Chondrocyte (in vitro differentiated cells): ENCODE results near the gene CREB3L4. TPM values are rescaled to one million over a fixed set of nuclear protein-coding genes. Genes with fewer than 3 reads are reported as not detected.

Experiments
- DNase-seq: peaks from one replicate; pipeline ENCODE4 v3.0.0; 2021; ENCODE audit warnings: mixed read lengths, low spot score
- H3K27ac Mint-ChIP-seq: one replicate; pipeline ENCODE4 v1.8.0; 2021; ENCODE audit warnings: mild to moderate bottlenecking, moderate library complexity, mixed read lengths; ENCODE audit not compliant: unreplicated experiment
- H3K27me3 Mint-ChIP-seq: 2 replicates; pipeline ENCODE4 v1.8.0; 2021; ENCODE audit warnings: low read depth, mixed read lengths
- H3K36me3 Mint-ChIP-seq: 2 replicates; pipeline ENCODE4 v1.8.0; 2021; ENCODE audit warnings: low read depth, mixed read lengths
- H3K4me1 Mint-ChIP-seq: 2 replicates; pipeline ENCODE4 v1.8.0; 2021; ENCODE audit warnings: low read depth, mild to moderate bottlenecking, mixed read lengths
- H3K4me3 Mint-ChIP-seq: one replicate; pipeline ENCODE4 v1.8.0; 2021; ENCODE audit warnings: mild to moderate bottlenecking, moderate library complexity, mixed read lengths; ENCODE audit not compliant: unreplicated experiment
- H3K9me3 Mint-ChIP-seq: 2 replicates; pipeline ENCODE4 v1.8.0; 2021; ENCODE audit warnings: low read depth, mixed read lengths
- total RNA-seq: library from RNA; stranded (reverse); gene quantifications from 3 replicates; pipeline ENCODE4 v1.2.1, GENCODE V29; 2021
- TF ChIP-seq, protein P1 (sequence below): fragments of 200-600 bp; sonication (generic); IDR thresholded peaks from 2 replicates; pipeline ENCODE4 v1.5.0; 2021; ENCODE audit warnings: antibody characterized with exemption, mild to moderate bottlenecking, moderate library complexity

Gene CREB3L4
- total RNA-seq, 1 donor from 2014 or later: 3.7 TPM

DNA sequence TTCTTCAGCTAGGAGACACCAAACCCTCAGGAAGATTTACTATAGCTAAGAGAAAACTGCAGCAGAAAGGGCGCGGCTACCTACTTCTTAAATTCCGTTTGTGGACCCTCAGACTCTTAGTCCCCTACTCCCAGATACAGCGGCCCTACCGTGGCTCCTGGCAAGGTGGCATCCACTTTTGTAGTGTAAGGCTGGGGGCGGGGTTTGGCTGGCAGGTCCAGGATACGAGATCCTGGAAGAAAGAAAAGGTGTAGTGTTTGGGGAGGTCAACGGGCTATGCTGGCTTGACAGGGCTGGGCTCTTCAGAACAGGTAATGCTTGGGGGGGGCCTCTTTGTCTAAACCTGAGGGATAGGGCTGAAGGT lies 280 bp downstream of the CREB3L4 start:
- Mint-ChIP-seq H3K27me3 (no peaks in the 10 kb centered on the region), H3K4me3 (peak overlapping the region; percentile 95), H3K9me3 (no peaks in the 10 kb centered on the region), H3K4me1 (peaks cover 45% of the 10 kb centered on the region), H3K36me3 (no peaks in the 10 kb centered on the region), H3K27ac (peak overlapping the region; percentile 98)
- DNase-seq: no peak
- TF ChIP-seq, protein P1, sequence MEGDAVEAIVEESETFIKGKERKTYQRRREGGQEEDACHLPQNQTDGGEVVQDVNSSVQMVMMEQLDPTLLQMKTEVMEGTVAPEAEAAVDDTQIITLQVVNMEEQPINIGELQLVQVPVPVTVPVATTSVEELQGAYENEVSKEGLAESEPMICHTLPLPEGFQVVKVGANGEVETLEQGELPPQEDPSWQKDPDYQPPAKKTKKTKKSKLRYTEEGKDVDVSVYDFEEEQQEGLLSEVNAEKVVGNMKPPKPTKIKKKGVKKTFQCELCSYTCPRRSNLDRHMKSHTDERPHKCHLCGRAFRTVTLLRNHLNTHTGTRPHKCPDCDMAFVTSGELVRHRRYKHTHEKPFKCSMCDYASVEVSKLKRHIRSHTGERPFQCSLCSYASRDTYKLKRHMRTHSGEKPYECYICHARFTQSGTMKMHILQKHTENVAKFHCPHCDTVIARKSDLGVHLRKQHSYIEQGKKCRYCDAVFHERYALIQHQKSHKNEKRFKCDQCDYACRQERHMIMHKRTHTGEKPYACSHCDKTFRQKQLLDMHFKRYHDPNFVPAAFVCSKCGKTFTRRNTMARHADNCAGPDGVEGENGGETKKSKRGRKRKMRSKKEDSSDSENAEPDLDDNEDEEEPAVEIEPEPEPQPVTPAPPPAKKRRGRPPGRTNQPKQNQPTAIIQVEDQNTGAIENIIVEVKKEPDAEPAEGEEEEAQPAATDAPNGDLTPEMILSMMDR: peak; percentile 28

DNA sequence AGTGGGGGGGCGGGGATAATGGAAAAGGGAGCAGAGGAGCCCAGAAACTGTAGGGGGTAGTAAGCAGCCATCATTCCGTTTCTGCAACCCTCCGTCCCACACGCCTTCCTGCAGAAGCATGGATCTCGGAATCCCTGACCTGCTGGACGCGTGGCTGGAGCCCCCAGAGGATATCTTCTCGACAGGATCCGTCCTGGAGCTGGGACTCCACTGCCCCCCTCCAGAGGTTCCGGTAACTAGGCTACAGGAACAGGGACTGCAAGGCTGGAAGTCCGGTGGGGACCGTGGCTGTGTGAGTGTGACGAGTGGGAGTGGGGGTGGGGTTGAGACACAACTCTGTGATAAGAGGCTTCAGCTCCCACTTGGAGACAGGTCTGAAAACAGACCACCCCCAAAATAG lies 706 bp downstream of the CREB3L4 start:
- no peaks in the 10 kb centered on the region for H3K9me3 Mint-ChIP-seq
- no peaks in the 10 kb centered on the region for H3K36me3 Mint-ChIP-seq
- H3K27me3 Mint-ChIP-seq: no peaks in the 10 kb centered on the region

GRCh38 chr1:153968972-153969371 lies 1.3 kb downstream of the CREB3L4 start:
- TF ChIP-seq, protein P1: no peak
- no peaks in the 10 kb centered on the region for H3K9me3 Mint-ChIP-seq
- no peak for DNase-seq
- no peaks in the 10 kb centered on the region for H3K27me3 Mint-ChIP-seq
- no peaks in the 10 kb centered on the region for H3K36me3 Mint-ChIP-seq
- H3K4me3 Mint-ChIP-seq: no peak overlapping the region
- no peak overlapping the region for H3K27ac Mint-ChIP-seq
- H3K4me1 Mint-ChIP-seq: peaks cover 37% of the 10 kb centered on the region

More for the DNA sequence above, 706 bp downstream of the CREB3L4 start:
- peak overlapping the region; percentile 95 for H3K4me3 Mint-ChIP-seq
- no peak for DNase-seq
- TF ChIP-seq, protein P1: no peak
- peak overlapping the region; percentile 98 for H3K27ac Mint-ChIP-seq
- H3K4me1 Mint-ChIP-seq: peaks cover 43% of the 10 kb centered on the region

DNA sequence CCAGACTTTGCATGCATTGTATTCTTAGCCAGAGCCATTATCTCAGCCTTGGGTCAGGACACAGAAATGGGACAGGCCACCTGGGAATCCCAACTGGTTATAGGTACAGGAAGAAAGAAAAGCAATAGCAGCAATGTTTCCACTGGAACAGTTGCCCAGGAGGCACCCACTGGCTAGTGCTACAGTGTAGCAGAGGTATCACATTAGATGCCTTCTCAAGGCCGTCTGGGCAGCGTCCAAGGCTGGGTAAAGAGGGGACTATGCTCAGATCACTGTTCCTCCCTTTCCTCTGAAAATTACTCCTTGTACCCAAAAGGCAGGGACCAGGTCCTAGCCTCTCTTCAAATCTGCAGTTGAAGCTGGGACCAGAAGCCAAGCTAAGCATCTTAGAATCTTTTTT lies 2.6 kb downstream of the CREB3L4 start:
- peaks cover 5% of the 10 kb centered on the region for H3K36me3 Mint-ChIP-seq
- H3K4me3 Mint-ChIP-seq: no peak overlapping the region
- no peak overlapping the region for H3K27ac Mint-ChIP-seq
- TF ChIP-seq, protein P1: no peak
- no peak for DNase-seq
- no peaks in the 10 kb centered on the region for H3K9me3 Mint-ChIP-seq
- peaks cover 28% of the 10 kb centered on the region for H3K4me1 Mint-ChIP-seq
- H3K27me3 Mint-ChIP-seq: no peaks in the 10 kb centered on the region

GRCh38 chr1:153973071-153973470 lies 5.4 kb downstream of the CREB3L4 start:
- Mint-ChIP-seq H3K4me1 (peaks cover 23% of the 10 kb centered on the region), H3K27me3 (no peaks in the 10 kb centered on the region), H3K27ac (no peak overlapping the region), H3K4me3 (no peak overlapping the region), H3K36me3 (peaks cover 11% of the 10 kb centered on the region), H3K9me3 (no peaks in the 10 kb centered on the region)
- DNase-seq: no peak
- TF ChIP-seq, protein P1: no peak
